Activated naive CD4-positive, alpha-beta T cell treated with anti-CD3 and anti-CD28 coated beads, Interleukin-2, amount 50 U/mL, for 24 hours (primary cell): ENCODE measurements around the gene SRGAP3.

Experiments used
- H3K27ac Mint-ChIP-seq: one replicate; pipeline ENCODE4 v1.8.0; 2021; ENCODE audit warnings: mild to moderate bottlenecking, mixed read lengths
- H3K27me3 Mint-ChIP-seq: one replicate; pipeline ENCODE4 v1.8.0; 2021; ENCODE audit warnings: mixed read lengths
- H3K36me3 Mint-ChIP-seq: one replicate; pipeline ENCODE4 v1.8.0; 2021; ENCODE audit warnings: mixed read lengths
- H3K4me1 Mint-ChIP-seq: one replicate; pipeline ENCODE4 v1.8.0; 2021; ENCODE audit warnings: mixed read lengths
- H3K4me3 Mint-ChIP-seq: one replicate; pipeline ENCODE4 v1.8.0; 2021; ENCODE audit warnings: mild to moderate bottlenecking, mixed read lengths
- H3K9me3 Mint-ChIP-seq: one replicate; pipeline ENCODE4 v1.8.0; 2021; ENCODE audit warnings: mixed read lengths

SRGAP3 gene

DNA sequence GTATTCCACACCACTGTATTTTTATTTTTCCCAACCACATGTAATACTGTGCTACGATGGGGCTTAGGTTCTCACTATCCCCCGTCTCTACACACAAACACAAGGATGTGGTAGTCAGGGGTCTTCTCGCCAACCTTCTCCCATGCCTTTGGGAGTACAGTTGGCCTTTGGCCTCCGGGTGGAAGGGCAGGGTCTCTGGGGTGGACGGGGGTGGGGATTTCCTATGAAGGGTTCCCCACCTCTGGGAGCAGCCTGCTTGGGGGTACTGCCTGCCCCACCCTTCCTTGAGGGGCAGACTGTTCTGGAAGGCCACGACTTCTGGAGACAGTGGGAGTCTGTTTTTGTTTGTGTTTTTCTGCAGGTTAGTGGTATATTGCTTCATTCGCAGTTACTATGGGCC is 264.9 kb downstream of the SRGAP3 start:
- H3K4me1 Mint-ChIP-seq = no peaks in the 10 kb centered on the region
- no peak overlapping the region for H3K4me3 Mint-ChIP-seq
- H3K27ac Mint-ChIP-seq = no peak overlapping the region
- H3K9me3 Mint-ChIP-seq = no peaks in the 10 kb centered on the region
- H3K27me3 Mint-ChIP-seq = no peaks in the 10 kb centered on the region
- H3K36me3 Mint-ChIP-seq = no peaks in the 10 kb centered on the region

DNA sequence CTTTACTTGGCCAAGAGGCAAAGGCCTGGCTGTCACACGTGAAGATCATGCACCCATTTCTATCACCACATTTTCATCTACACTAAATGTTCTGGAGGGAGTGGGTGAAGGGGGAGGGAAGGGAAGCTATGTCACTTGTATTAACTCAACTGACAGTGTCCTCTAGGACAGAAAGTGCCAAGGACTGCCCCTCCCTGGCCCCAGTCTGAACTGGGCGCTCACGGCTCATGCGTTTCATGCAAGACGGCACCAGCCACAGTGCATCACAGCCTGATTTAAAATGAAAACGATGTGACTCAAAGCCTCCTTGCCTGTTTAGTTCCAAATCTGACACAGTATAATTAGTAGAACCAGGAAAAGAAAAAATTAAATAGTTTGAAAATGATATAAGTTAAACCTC is 265.4 kb downstream of the SRGAP3 start:
- H3K27ac Mint-ChIP-seq = no peak overlapping the region
- no peaks in the 10 kb centered on the region for H3K9me3 Mint-ChIP-seq
- no peaks in the 10 kb centered on the region for H3K4me1 Mint-ChIP-seq
- no peaks in the 10 kb centered on the region for H3K36me3 Mint-ChIP-seq
- H3K4me3 Mint-ChIP-seq = no peak overlapping the region
- peaks cover 3% of the 10 kb centered on the region for H3K27me3 Mint-ChIP-seq

DNA sequence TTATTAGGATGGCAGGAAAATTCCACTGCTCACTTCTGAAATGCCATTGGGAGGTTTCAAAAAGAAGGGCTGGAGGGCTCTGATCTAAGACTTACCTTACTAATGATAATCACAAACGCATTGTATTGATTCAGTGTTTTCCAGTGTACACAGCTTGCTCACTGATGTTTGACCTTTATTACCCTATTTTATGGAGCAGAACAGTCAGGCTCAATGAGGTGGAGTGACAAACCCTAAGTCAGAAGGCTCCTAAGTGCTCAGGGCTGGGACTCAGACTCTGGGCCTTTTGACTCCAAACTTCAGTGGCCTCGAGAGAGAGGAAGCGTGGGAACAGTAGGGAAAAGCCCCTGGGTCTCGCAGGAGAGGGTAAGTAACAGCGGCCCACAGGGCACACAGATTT is 265.9 kb downstream of the SRGAP3 start:
- H3K36me3 Mint-ChIP-seq = no peaks in the 10 kb centered on the region

DNA sequence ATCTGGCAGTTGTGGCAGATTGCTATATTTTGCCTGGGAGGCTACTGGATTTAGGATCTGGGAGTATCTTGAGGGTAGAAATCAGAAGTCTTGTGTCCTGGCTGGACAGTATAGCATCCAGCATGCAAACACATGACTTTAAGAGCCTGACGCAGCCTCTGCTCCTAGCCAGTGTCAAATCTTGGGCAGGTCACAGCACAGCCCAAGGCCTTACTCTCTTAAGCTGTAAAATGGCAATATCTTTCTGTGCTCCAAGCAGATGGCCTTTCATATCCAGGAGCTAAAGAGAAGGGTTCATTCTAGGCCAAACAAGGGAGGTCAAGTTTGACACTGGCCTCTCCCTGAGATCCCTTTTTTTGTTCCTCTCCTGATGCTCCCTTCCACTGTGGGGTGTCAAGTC is 266.4 kb downstream of the SRGAP3 start:
- Mint-ChIP-seq H3K27ac (no peak overlapping the region), H3K27me3 (peaks cover 4% of the 10 kb centered on the region), H3K4me1 (no peaks in the 10 kb centered on the region), H3K4me3 (no peak overlapping the region), H3K9me3 (no peaks in the 10 kb centered on the region), H3K36me3 (no peaks in the 10 kb centered on the region)

More for the DNA sequence above, 265.9 kb downstream of the SRGAP3 start:
- Mint-ChIP-seq H3K4me1 (no peaks in the 10 kb centered on the region), H3K4me3 (no peak overlapping the region), H3K27me3 (peaks cover 3% of the 10 kb centered on the region), H3K9me3 (no peaks in the 10 kb centered on the region), H3K27ac (no peak overlapping the region)

DNA sequence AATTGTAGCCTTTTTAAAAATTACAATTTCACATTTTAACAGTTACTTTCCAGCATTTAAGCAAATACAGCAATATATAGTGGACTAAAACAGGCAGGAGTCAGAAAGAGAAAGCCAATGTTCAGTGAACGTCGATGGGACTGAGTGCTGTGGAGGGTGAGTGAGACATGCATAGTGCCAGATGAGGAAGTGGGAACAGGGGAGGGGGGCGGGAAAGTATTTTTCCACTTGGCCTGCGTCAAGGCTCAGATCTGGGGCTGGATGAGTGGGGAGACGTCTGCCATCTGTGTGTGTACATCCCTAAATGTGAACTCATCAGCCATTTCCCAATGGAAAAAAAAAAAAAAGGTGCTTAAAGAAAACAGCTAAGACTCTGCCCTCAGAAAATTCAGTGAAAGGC is 266.9 kb downstream of the SRGAP3 start:
- peaks cover 8% of the 10 kb centered on the region for H3K27me3 Mint-ChIP-seq
- no peak overlapping the region for H3K27ac Mint-ChIP-seq
- H3K9me3 Mint-ChIP-seq = no peaks in the 10 kb centered on the region
- no peak overlapping the region for H3K4me3 Mint-ChIP-seq
- no peaks in the 10 kb centered on the region for H3K36me3 Mint-ChIP-seq
- H3K4me1 Mint-ChIP-seq = no peaks in the 10 kb centered on the region

DNA sequence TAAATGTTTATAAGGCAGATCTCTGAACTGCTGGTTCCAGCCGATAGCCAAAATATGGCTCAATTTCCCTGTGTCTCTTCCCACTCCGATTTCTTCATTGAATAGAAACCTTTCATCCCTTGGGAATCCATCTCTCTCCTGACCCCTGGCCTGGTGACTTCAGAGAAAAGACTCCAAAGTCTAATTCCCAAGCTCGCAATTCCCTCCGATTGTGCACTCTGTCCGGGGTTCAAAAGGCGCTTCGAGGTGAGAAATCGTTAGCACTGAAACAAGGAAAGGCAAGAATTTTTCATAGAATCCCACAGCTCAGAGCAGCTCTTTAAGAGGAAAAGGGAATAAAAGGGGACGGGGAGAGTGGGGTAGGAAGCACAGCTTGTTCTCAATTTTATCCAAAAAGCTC is 267.7 kb downstream of the SRGAP3 start:
- no peaks in the 10 kb centered on the region for H3K4me1 Mint-ChIP-seq
- H3K36me3 Mint-ChIP-seq = no peaks in the 10 kb centered on the region

DNA sequence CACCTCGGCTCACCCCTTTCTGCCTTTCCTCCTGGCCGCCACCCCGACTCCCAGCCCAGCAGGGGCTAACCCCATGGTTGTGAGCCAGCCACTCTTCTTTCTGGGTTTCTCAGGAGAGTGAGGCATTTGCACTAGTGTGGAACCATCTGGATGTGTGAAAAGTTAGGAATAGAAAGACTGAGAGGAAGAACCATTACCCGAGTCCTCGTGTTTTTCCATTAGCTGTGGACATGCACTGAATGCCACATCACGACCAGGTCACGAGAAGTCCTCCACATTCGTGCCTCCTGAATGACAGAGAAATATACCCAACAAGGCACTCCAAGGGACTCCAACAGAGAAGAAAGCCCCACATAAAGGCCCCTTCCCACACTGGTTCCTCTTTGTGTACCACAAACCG is 268.1 kb downstream of the SRGAP3 start:
- H3K4me1 Mint-ChIP-seq = no peaks in the 10 kb centered on the region
- no peak overlapping the region for H3K27ac Mint-ChIP-seq
- H3K9me3 Mint-ChIP-seq = no peaks in the 10 kb centered on the region
- H3K4me3 Mint-ChIP-seq = no peak overlapping the region
- H3K36me3 Mint-ChIP-seq = no peaks in the 10 kb centered on the region
- peaks cover 8% of the 10 kb centered on the region for H3K27me3 Mint-ChIP-seq

More for the DNA sequence above, 267.7 kb downstream of the SRGAP3 start:
- H3K4me3 Mint-ChIP-seq = no peak overlapping the region
- no peak overlapping the region for H3K27ac Mint-ChIP-seq
- H3K9me3 Mint-ChIP-seq = no peaks in the 10 kb centered on the region
- peaks cover 8% of the 10 kb centered on the region for H3K27me3 Mint-ChIP-seq

DNA sequence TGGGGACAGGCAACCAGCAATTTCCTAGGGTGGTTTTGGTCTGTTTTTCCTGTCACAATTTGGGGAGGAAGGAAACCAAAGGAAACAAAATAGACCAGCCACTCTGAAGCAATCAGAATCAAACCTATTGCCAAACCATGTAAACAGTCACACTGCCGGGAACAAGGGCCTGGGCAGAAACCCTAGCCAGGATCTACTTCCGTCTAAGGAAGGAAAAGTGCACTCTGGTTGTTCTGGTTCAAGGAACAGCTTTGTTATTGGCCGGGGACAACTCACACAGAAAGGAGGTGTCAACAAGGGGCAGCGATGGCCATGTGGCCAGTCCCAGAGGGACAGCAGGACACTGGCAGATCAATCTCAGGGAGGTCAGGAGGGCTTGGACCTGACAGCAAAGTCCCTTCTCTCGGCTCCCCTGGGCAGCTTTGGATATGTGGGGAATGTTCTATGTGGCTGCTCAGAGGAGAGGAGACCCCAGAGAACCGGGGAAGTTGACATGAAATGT is 268.6 kb downstream of the SRGAP3 start:
- no peak overlapping the region for H3K27ac Mint-ChIP-seq
- no peaks in the 10 kb centered on the region for H3K36me3 Mint-ChIP-seq

DNA sequence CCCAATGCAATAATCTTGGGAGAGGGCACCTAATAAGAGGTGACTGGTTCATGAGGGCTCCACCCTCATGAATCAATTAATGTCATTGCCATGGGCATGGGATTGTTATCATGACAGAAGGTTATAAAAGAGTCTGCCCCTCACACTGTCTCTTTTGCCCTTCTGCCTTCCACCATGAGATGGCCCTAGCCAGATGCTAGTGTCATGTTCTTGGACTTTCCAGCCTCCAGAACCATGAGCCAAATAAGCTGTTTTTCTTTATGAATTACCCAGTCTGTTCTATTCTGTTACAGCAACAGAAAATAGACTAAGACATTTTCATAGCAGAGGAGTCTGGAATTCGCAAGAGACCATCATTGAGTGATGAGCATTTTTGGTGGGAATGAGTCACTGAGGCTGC is 270.2 kb downstream of the SRGAP3 start:
- no peaks in the 10 kb centered on the region for H3K4me1 Mint-ChIP-seq
- H3K4me3 Mint-ChIP-seq = no peak overlapping the region
- no peak overlapping the region for H3K27ac Mint-ChIP-seq
- H3K36me3 Mint-ChIP-seq = no peaks in the 10 kb centered on the region
- peaks cover 10% of the 10 kb centered on the region for H3K27me3 Mint-ChIP-seq
- no peaks in the 10 kb centered on the region for H3K9me3 Mint-ChIP-seq

More for the DNA sequence above, 268.6 kb downstream of the SRGAP3 start:
- H3K27me3 Mint-ChIP-seq = peaks cover 8% of the 10 kb centered on the region
- H3K4me3 Mint-ChIP-seq = no peak overlapping the region
- H3K4me1 Mint-ChIP-seq = no peaks in the 10 kb centered on the region
- no peaks in the 10 kb centered on the region for H3K9me3 Mint-ChIP-seq

DNA sequence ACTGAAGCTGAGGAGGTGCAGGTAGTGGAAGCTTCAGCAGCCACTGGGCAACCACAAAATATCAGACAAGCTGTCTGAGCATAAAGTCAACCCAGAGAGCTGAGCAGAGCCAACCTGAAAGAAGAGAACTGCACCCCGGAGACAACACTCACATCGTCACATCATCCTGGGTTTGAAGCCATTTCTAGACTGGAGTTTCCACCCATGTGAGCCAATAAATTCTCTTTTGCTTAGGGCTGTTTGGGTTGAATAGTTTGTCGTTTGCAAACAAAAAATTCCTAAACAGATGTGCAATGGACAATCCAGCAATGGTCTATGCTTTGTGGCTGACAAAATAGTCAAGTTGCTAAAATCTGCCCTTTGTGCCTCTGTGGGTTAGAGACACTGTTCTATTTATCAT is 270.9 kb downstream of the SRGAP3 start:
- Mint-ChIP-seq H3K4me3 (no peak overlapping the region), H3K27ac (no peak overlapping the region), H3K36me3 (no peaks in the 10 kb centered on the region), H3K4me1 (no peaks in the 10 kb centered on the region), H3K9me3 (no peaks in the 10 kb centered on the region), H3K27me3 (peaks cover 10% of the 10 kb centered on the region)

DNA sequence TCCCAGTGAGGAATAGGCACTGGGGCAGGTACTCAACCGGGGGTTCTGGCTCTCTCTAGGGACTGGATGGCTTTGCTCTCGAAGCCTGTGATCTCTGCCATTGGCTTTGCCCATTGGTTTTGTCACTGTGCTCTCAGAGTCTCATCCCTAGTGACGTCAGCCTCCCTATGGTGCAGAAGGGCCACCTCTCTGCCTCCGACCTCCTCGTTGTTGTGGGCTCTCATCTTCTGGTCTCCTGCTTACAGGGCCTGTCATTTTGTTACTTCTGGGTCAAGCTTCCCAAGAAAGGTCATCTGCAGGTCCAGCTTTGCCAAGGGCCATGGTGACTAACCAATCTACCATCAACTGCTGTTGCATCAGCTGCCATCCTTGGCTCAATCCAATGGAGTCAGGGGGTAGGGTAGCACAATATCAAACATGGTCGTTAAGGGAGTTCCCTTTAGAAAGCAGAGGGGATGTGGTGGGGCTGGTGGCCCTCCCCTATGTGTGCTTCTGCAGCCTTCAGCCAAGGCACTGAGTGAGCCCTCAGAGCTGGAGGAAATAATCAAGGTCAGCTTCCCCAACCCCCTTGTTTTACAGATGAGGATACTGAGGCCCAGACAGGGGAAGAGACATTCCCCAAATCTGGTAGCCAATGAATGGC is 272.8 kb downstream of the SRGAP3 start:
- Mint-ChIP-seq H3K4me1 (no peaks in the 10 kb centered on the region), H3K9me3 (no peaks in the 10 kb centered on the region), H3K27ac (no peak overlapping the region), H3K27me3 (peaks cover 10% of the 10 kb centered on the region), H3K4me3 (no peak overlapping the region), H3K36me3 (no peaks in the 10 kb centered on the region)

DNA sequence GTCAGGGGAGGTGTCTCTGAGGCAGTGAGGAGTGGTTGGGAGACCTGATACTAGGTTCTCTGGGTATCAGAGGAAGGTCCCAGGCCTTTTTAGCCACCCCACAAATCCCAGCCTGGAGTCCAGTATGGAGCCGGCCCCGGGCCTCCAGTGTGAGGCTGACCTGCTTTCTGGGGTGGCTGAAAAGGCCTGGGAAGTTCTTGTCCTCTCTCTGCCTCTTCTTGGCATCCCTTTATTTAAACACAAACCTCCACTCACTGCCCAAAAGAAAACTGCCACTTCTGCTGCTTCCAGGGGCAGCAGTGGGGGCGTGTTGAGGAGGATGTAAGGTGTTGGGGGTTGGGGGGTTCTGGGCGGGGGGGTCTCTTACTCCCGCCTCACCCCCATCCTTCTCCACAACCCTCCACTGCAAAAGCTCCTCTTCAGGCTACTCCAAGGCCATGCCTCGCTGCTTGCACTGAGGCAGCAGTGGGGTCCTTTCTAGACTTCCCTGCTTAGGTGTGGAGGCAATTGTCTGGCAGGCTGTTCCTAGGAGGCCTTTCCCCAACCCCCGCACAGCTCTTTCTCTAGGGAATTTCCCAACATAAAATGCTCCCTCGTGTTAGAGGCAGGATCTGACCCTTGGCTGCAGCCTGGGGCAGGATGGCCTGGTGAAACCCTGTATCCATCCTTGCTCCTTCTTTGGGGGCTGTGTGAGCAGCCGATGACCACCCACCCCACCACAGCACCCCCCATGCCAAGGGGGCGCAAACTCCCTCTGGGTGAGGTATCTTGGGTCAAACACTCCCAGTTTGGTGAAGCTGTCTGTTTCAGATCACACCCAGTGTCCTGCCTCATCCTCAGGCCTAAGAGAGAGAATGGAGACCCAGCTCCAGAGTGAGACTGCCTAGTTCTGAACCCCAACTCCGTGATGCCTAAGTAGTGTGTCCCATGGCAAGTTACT is 274.1 kb downstream of the SRGAP3 start:
- H3K9me3 Mint-ChIP-seq = no peaks in the 10 kb centered on the region
- H3K36me3 Mint-ChIP-seq = no peaks in the 10 kb centered on the region
- H3K4me1 Mint-ChIP-seq = no peaks in the 10 kb centered on the region
- H3K27me3 Mint-ChIP-seq = peaks cover 10% of the 10 kb centered on the region
- H3K4me3 Mint-ChIP-seq = no peak overlapping the region
- H3K27ac Mint-ChIP-seq = no peak overlapping the region

DNA sequence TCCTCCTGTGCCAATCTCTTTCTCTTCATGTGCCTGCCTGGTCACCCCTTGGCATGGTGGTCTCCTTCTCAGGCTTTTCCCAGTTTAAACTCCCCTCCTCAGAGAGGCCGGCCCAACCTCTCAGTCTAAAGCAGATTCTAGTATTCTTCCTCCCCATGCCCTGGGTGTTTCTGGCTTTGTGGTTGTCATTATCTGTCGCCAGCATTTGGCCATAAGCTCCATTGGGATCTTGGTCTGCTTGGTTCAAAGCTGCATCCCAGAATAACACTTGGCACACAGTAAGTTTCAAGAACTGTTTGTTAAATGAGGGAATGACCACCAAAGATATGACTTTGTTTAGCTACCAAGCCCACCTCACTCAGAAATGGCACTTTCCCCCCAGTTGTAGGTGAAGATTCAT is 275.0 kb downstream of the SRGAP3 start:
- no peaks in the 10 kb centered on the region for H3K36me3 Mint-ChIP-seq
- no peak overlapping the region for H3K27ac Mint-ChIP-seq
- no peaks in the 10 kb centered on the region for H3K9me3 Mint-ChIP-seq
- no peak overlapping the region for H3K4me3 Mint-ChIP-seq
- H3K27me3 Mint-ChIP-seq = peaks cover 10% of the 10 kb centered on the region
- H3K4me1 Mint-ChIP-seq = no peaks in the 10 kb centered on the region

DNA sequence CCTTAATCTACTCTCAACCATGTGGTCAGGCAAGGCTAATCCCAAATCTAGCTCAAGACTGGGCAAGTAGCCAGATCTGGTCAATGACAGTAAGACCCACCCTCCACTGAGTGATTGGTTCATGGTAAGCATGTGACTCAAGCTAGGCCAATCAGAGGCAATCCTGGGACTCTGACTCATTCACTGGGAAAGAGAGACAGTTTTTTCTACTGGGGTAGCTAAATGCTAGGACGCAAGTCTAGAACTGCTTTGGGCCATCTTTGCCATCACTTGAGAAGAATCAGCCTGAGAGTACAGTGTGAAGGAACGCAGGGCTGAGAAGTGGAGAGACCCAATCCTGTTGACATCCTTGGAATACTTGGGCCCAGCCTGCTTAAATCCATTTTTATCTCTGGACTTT is 276.8 kb downstream of the SRGAP3 start:
- H3K27me3 Mint-ChIP-seq = peaks cover 2% of the 10 kb centered on the region
- H3K36me3 Mint-ChIP-seq = no peaks in the 10 kb centered on the region
- H3K27ac Mint-ChIP-seq = no peak overlapping the region
- H3K4me3 Mint-ChIP-seq = no peak overlapping the region
- H3K4me1 Mint-ChIP-seq = no peaks in the 10 kb centered on the region
- no peaks in the 10 kb centered on the region for H3K9me3 Mint-ChIP-seq

DNA sequence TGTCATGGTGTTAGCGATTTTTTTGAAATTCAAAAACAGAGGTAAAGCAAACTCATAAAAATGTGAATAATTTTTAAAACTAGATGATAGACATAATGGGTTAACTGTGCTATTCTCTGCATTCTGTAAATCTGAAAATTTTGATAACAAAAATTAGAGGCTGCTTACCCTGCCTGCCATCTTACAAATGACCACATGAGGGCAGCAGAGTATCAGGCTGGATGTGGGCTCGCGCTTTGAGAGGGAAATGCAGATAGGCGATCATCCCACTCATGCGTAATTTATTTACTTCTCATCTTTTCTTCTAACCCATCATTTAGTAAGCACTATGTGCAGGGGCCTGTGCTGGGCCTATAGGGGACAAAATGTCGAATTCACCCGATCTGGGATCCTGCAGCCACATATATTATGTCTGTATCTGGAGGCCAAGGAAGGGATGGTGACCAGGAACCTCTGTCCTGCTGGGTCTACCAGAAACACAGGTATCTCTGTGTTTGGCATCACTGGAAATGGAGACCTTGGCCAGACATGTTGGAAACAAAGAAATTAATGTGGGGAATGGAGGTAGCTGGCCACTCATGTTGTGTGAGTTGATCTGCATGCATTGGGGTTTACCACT is 278.4 kb downstream of the SRGAP3 start:
- no peak overlapping the region for H3K27ac Mint-ChIP-seq

DNA sequence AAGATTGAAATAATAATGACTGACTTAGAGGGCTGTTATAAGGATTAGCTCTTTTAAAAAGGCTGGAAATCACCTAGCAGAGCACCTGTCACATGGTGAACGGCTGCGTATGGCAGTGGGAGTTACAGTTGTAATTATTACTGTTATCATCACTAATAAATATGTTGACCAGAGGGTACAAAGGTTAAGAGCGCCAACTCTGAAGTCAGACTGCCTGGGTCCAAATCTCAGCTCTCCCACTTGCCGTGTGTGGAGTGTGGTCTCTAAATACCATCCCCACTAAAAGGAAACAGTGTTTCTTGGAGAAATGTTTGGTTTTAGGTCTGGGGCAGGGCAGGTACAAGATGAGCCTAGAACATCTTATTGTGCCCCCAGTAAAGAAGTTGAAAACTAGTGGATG is 280.2 kb downstream of the SRGAP3 start:
- Mint-ChIP-seq H3K27ac (no peak overlapping the region), H3K4me1 (no peaks in the 10 kb centered on the region), H3K9me3 (no peaks in the 10 kb centered on the region), H3K4me3 (no peak overlapping the region), H3K36me3 (no peaks in the 10 kb centered on the region), H3K27me3 (no peaks in the 10 kb centered on the region)

More for the DNA sequence above, 278.4 kb downstream of the SRGAP3 start:
- Mint-ChIP-seq H3K27me3 (peaks cover 2% of the 10 kb centered on the region), H3K4me3 (no peak overlapping the region), H3K36me3 (no peaks in the 10 kb centered on the region), H3K9me3 (no peaks in the 10 kb centered on the region), H3K4me1 (no peaks in the 10 kb centered on the region)
